Testis (tissue), 3 donors: ENCODE data around the gene NEURL1. TPM values are rescaled to one million over a fixed set of nuclear protein-coding genes. Genes with fewer than 3 reads are reported as not detected.

Experiments
- DNase-seq: peaks from one replicate; pipeline ENCODE4 v3.0.0-alpha.2; 2019
- H3K27ac ChIP-seq, 2 donors: fragments of 200-600 bp; sonication (generic); one replicate each; pipeline ENCODE4 v1.5.1; 2019
- H3K27me3 ChIP-seq: fragments of 200-600 bp; sonication (generic); one replicate; pipeline ENCODE4 v1.5.1; 2019
- H3K36me3 ChIP-seq: fragments of 200-600 bp; sonication (generic); one replicate; pipeline ENCODE4 v1.5.1; 2017; ENCODE audit warnings: low read depth; ENCODE audit errors: missing control alignments
- H3K4me1 ChIP-seq: fragments of 200-600 bp; sonication (generic); one replicate; pipeline ENCODE4 v1.5.1; 2019
- H3K4me3 ChIP-seq, 2 donors: fragments of 200-600 bp; sonication (generic); one replicate each; pipeline ENCODE4 v1.5.1; 2017 to 2019
- H3K9me3 ChIP-seq: fragments of 200-600 bp; sonication (generic); one replicate; pipeline ENCODE4 v1.5.1; 2017
- CTCF ChIP-seq, 3 experiments: fragments of 450-650 bp in 2 of 3; fragments of 200-600 bp in 1 of 3; sonication (generic) in 1 of 3; IDR thresholded peaks; one replicate each; pipeline ENCODE4 v1.5.1; 2016 to 2019; ENCODE audit warnings: antibody characterized with exemption in 3 of 3, mild to moderate bottlenecking in 2 of 3, moderate library complexity in 1 of 3
- POLR2A ChIP-seq: fragments of 450-650 bp; IDR thresholded peaks from one replicate; pipeline ENCODE4 v1.6.1; 2017; ENCODE audit warnings: antibody characterized with exemption, mild to moderate bottlenecking, moderate library complexity
- WGBS, 2 donors: methylation state at CpG; one replicate each; pipeline ENCODE4 v1.1.5; 2018; 5-methylcytosine and 5-hydroxymethylcytosine counted together
- intact Hi-C: fragments of 100-400 bp; cut with DNase I; formaldehyde crosslinking; loops from one replicate; pipeline ENCODE4 v1.15.1; 2023; ENCODE audit warnings: low total_unique reads
- polyA plus RNA-seq: library from polyadenylated mRNA; stranded (reverse); fragments of 350-450 nt; fragmentation: Illumina TruSeq; extraction: RNeasy Lipid Tissue Mini Kit (QIAGEN cat#74804); gene quantifications from one replicate; pipeline ENCODE4 v1.2.3, GENCODE V29; 2014; ENCODE audit warnings: low read depth, low replicate concordance; ENCODE audit not compliant: insufficient read depth
- total RNA-seq, 2 donors: library from RNA; depleted of rRNA; stranded (reverse); fragments of >200 nt; gene quantifications; one replicate each; pipeline ENCODE4 v1.2.3, GENCODE V29; 2016

Gene NEURL1
- total and polyA plus RNA-seq, 3 donors from 2014 or later: 17.8 to 21.9 (median 19.8) TPM

DNA sequence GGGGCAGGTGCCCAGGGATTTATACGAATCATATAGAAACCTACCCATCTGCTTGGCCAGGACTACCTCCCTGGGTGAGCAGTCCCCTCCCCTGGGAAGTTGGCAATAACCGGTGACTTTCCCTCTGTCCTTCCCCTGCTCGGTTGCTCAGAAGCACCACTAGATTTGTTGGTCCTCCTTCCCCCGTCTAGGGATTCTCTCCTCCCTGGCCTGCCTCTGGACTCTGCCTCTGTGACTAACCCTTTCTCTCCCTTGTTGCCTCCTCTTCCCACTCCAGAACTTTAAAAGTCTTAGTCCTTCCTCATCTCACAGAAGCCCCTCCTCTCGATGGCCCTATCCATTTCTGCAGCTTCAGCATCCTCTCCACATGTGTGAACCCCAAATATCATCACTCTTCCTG is 24.3 kb upstream of the NEURL1 start:
- no peaks in the 10 kb centered on the region for H3K4me1 ChIP-seq
- intact Hi-C loops: no loop called here
- no peak for DNase-seq
- H3K27me3 ChIP-seq: no peaks in the 10 kb centered on the region
- H3K9me3 ChIP-seq: no peaks in the 10 kb centered on the region
- 65 to 70% methylated on average over 5 of the region's 5 CpGs for WGBS, 2 donors
- no peaks in the 10 kb centered on the region for H3K36me3 ChIP-seq
- no peak overlapping the region for H3K27ac ChIP-seq
- TF ChIP-seq CTCF (IDR thresholded peaks at IDR 0.05) (no peak), POLR2A (no peak)
- no peak overlapping the region for H3K4me3 ChIP-seq

DNA sequence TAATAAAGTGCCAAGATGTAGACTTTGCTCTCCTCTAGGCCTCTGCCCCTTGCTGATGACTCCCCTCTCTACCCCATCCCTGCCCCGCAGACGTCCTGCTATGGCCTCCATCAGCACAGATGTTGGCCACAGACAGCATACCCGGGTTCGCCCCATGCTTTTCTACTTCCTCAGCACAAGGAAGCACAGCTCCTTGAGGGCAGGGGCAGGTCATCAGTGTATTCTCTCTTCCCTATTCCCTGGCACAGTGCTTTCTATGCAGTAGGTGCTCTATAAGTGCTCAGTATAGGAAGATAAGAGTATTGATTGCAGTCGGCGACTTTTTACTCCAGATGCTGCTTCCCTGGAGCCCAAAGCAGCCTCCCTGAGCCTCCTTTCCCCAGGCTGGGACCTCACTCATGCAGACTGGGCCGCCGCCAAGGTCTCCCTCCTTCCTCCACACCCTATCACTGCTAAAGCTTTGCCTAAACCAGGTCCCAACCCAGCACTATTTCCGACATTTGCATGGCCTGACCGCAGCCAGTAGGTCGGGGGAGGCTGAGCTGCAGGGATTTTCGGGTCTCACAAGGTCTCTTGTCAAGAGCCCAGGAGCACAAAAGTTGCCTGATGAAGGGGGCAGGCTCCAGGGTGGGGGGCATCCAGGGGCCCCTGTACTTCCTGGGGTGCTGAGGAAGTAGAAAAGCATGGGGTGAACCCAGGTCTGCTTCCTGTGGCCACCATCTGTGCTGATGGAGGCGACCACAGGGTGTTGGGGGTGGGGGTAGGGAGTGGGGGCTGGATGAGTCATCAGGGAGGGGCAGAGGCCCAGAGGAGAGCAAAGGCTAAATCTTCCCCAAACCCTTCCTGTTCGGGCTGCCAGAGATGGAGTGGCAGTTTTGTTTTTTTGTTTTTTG is 22.5 kb upstream of the NEURL1 start:
- Histone ChIP-seq H3K27ac (no peak overlapping the region), H3K4me1 (no peaks in the 10 kb centered on the region), H3K36me3 (no peaks in the 10 kb centered on the region), H3K4me3 (no peak overlapping the region), H3K9me3 (no peaks in the 10 kb centered on the region), H3K27me3 (no peaks in the 10 kb centered on the region)
- intact Hi-C loops: no loop called here
- DNase-seq: peak; percentile 45
- WGBS, 2 donors: 71 to 73% methylated on average over 13 to 14 of the region's 14 CpGs
- TF ChIP-seq CTCF (IDR thresholded peaks at IDR 0.05) (no peak), POLR2A (no peak)

DNA sequence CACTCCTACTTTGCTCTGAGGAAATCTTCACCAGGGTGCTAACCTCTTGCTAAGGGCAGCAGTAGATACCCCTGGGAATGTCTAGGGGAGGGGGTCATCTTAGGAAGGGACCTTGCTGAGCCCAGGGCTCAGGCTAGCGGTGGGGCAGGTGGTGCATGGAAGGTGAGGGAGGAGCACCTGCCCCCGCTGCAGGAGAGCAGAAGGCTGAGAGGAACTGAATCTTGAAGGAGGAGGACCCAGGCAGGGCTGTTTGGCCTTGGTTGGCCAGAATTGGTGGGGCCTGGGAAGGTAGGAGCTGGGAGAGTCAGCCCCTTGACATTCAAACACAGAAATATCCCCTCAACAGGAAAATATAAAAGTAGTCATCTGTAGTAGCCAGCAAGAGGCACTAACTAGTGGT is 21.5 kb upstream of the NEURL1 start:
- Histone ChIP-seq H3K27ac (no peak overlapping the region), H3K27me3 (no peaks in the 10 kb centered on the region), H3K4me1 (no peaks in the 10 kb centered on the region), H3K4me3 (no peak overlapping the region), H3K36me3 (no peaks in the 10 kb centered on the region), H3K9me3 (no peaks in the 10 kb centered on the region)
- intact Hi-C loops: no loop called here
- DNase-seq: no peak
- TF ChIP-seq POLR2A (no peak), CTCF (IDR thresholded peaks at IDR 0.05) (no peak)
- WGBS, 2 donors: 88 to 100% methylated on average over 1 to 2 of the region's 2 CpGs

- 38 to 60% methylated on average over 14 to 32 of the region's 32 CpGs for WGBS, 2 donors
- no peaks in the 10 kb centered on the region for H3K4me1 ChIP-seq
- intact Hi-C loops: no loop called here
- H3K27ac ChIP-seq: no peak overlapping the region
- no peaks in the 10 kb centered on the region for H3K27me3 ChIP-seq
- TF ChIP-seq POLR2A (no peak), CTCF (IDR thresholded peaks at IDR 0.05) (no peak)
- H3K9me3 ChIP-seq: no peaks in the 10 kb centered on the region
- DNase-seq: peak; percentile 54
- peak overlapping the region in 1 of 2 donors; percentile 49 for H3K4me3 ChIP-seq
- H3K36me3 ChIP-seq: no peaks in the 10 kb centered on the region
These were observed 20.2 kb upstream of the NEURL1 start for GRCh38 chr10:103473261-103473671.

DNA sequence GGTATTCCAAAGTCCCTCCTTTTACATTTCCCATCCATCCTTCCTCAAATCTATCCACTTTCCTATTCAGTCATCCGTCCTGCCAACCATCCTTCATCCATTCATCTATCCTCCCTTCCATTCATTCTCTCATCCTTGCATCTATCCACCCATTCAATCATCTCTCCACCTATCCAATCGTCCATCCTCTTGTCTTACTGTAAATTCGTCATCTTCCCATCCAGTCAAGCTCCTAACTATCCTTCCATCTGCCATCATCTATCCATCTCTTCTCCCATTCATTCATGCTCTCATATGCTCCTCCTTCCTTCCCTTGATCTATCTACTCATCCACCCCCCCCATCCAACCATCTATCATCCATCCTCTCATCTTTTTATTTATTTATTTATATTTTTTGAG is 19.4 kb upstream of the NEURL1 start:
- Histone ChIP-seq H3K4me1 (no peaks in the 10 kb centered on the region), H3K9me3 (no peaks in the 10 kb centered on the region), H3K27me3 (no peaks in the 10 kb centered on the region), H3K4me3 (no peak overlapping the region), H3K27ac (no peak overlapping the region), H3K36me3 (no peaks in the 10 kb centered on the region)
- TF ChIP-seq CTCF (IDR thresholded peaks at IDR 0.05) (no peak), POLR2A (no peak)
- intact Hi-C loops: no loop called here
- WGBS, 2 donors: 88 to 89% methylated on average over 3 of the region's 3 CpGs
- DNase-seq: no peak
